RWPE2 (cell line): ENCODE results near the gene DDIT4.
"Not testable (repeated sequence)": the region's sequence is repeated elsewhere in the genome, so short reads cannot be mapped to it uniquely, and the experiment has no call there.

Experiments
- ATAC-seq: fragments of 200-7000 bp; cut with Tn5 transposase; 3 replicates; pipeline ENCODE4 v1.9.1; 2021; ENCODE audit warnings: low read depth
- DNase-seq: peaks from one replicate; pipeline ENCODE4 v3.0.0-alpha.2; 2020; ENCODE audit warnings: low spot score
- H3K27ac ChIP-seq: fragments of 450-650 bp; 2 replicates; pipeline ENCODE4 v1.5.1; 2017; ENCODE audit warnings: mild to moderate bottlenecking; ENCODE audit not compliant: poor library complexity, severe bottlenecking
- H3K27me3 ChIP-seq: fragments of 250-450 bp; sonication (Bioruptor Pico); 2 replicates; pipeline ENCODE4 v1.5.1; 2021; ENCODE audit warnings: mild to moderate bottlenecking, moderate library complexity; ENCODE audit not compliant: insufficient read depth, poor library complexity, severe bottlenecking
- H3K36me3 ChIP-seq: fragments of 250-450 bp; sonication (Bioruptor Pico); 2 replicates; pipeline ENCODE4 v1.5.1; 2020; ENCODE audit warnings: low read depth, mild to moderate bottlenecking, moderate library complexity
- H3K4me1 ChIP-seq: fragments of 250-450 bp; sonication (Bioruptor Pico); 2 replicates; pipeline ENCODE4 v1.5.1; 2021; ENCODE audit warnings: mild to moderate bottlenecking, moderate library complexity; ENCODE audit not compliant: insufficient read depth, poor library complexity, severe bottlenecking
- H3K4me3 ChIP-seq: fragments of 250-450 bp; sonication (Bioruptor Pico); 2 replicates; pipeline ENCODE4 v1.5.1; 2021; ENCODE audit warnings: mild to moderate bottlenecking, moderate library complexity; ENCODE audit not compliant: severe bottlenecking
- H3K9me3 ChIP-seq: fragments of 250-450 bp; sonication (Bioruptor Pico); 2 replicates; pipeline ENCODE4 v1.5.1; 2021; ENCODE audit warnings: mild to moderate bottlenecking, moderate library complexity; ENCODE audit not compliant: severe bottlenecking
- CTCF ChIP-seq: fragments of 450-650 bp; IDR thresholded peaks from one replicate; pipeline ENCODE4 v1.5.1; 2017; ENCODE audit warnings: mild to moderate bottlenecking, moderate library complexity; ENCODE audit not compliant: poor library complexity, severe bottlenecking

DDIT4 gene

GRCh38 chr10:72264536-72264935, 9.2 kb upstream of the DDIT4 start:
- no peak for TF ChIP-seq CTCF

DNA sequence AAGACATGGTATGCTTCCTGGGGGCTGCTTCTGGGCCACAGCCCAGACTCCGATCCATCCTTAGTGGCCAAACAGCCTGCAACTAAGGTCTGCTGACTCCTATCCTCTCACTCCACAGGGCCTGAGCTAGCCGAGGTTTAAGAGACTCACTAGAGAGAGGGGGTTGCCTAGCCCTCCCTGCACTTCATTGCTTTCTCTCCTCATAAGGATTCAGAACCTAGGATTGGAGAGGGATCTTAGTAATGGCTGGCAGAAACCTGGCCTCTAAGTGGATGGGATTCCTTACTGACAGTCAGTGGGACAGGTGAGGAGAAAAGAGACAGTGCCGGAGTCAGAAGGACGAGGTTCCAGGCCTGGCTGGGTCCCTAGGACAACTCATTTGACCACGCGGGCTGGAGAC, 8.2 kb upstream of the DDIT4 start:
- H3K4me3 ChIP-seq, result no peak overlapping the region
- no peak for TF ChIP-seq CTCF
- no peaks in the 10 kb centered on the region for H3K9me3 ChIP-seq
- peaks cover 56% of the 10 kb centered on the region for H3K4me1 ChIP-seq
- H3K27me3 ChIP-seq, result no peaks in the 10 kb centered on the region
- ATAC-seq (no peak), DNase-seq (no peak)
- no peaks in the 10 kb centered on the region for H3K36me3 ChIP-seq
- peak overlapping the region; percentile 99 for H3K27ac ChIP-seq

More at GRCh38 chr10:72264536-72264935, 9.2 kb upstream of the DDIT4 start:
- Histone ChIP-seq H3K36me3 (no peaks in the 10 kb centered on the region), H3K27ac (peak overlapping the region; percentile 99), H3K27me3 (no peaks in the 10 kb centered on the region), H3K9me3 (no peaks in the 10 kb centered on the region), H3K4me3 (no peak overlapping the region), H3K4me1 (peaks cover 61% of the 10 kb centered on the region)
- DNase-seq (no peak), ATAC-seq (no peak)

DNA sequence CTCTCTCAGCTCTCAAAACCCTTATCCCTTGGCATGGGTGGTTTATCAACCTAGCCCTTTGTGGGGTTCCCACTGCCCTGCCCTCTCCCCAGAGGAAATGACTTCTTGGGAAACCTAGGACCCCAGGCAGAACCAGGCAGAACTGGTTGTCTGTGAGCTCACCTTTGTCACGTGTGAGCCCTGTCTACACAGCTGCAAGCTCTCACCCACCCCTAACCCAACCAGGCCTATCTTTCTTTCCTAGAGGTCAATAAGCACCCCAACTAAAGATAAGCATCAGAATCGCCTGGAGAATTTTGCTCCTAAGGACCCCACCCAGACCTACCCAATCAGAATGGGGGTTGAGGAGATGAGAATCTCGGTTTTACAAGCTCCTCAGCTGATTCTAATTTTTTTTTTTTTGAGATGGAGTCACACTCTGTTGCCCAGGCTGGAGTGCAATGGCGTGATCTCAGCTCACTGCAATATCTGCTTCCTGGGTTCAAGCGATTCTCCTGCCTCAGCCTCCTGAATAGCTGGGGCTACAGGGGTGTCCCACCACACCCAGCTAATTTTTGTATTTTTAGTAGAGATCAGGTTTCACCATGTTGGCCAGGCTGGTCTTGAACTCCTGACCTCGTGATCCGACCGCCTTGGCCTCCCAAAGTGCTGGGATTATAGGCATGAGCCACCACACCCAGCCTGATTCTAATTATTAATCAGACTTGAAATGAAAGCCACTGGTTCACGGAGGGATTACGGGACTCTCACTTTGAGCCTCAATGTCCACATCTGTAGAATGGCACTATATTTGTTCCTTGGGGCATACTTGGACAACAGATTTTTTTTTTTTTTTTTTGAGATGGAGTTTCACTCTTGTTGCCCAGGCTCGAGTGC, 7.5 kb upstream of the DDIT4 start:
- no peak for ATAC-seq
- no peaks in the 10 kb centered on the region for H3K9me3 ChIP-seq
- no peaks in the 10 kb centered on the region for H3K27me3 ChIP-seq
- peaks cover 59% of the 10 kb centered on the region for H3K4me1 ChIP-seq
- no peaks in the 10 kb centered on the region for H3K36me3 ChIP-seq
- H3K27ac ChIP-seq, result peak overlapping the region; percentile 99
- no peak overlapping the region for H3K4me3 ChIP-seq
- no peak for DNase-seq
- TF ChIP-seq CTCF, result no peak

DNA sequence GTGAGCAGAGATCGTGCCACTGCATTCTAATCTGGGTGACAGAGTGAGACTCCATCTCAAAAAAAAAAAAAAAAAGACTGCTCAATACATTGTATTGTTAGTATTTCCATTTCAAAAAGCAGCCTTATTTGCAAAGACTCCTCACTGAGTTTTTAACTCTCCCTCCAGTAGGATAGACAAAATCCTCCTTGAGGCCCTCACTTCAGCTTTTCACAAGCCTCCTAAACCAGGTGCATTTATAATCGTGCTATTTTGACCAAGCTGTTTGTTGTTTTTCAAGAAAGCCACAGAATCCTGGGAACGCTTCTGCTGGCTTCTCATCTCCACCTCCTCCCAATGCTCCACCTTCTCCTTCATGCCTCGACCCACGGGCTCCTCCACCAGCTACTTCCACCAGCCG, 6.3 kb upstream of the DDIT4 start:
- no peak for TF ChIP-seq CTCF
- DNase-seq (no peak), ATAC-seq (no peak)
- Histone ChIP-seq H3K27me3 (no peaks in the 10 kb centered on the region), H3K9me3 (no peaks in the 10 kb centered on the region), H3K27ac (peak overlapping the region; percentile 99), H3K36me3 (no peaks in the 10 kb centered on the region), H3K4me1 (peaks cover 57% of the 10 kb centered on the region), H3K4me3 (no peak overlapping the region)

GRCh38 chr10:72267819-72268399, 5.8 kb upstream of the DDIT4 start:
- DNase-seq (no peak), ATAC-seq (no peak)
- H3K4me1 ChIP-seq, result peaks cover 54% of the 10 kb centered on the region
- H3K4me3 ChIP-seq, result no peak overlapping the region
- H3K9me3 ChIP-seq, result no peaks in the 10 kb centered on the region
- H3K27ac ChIP-seq, result peak overlapping the region; percentile 99
- no peaks in the 10 kb centered on the region for H3K27me3 ChIP-seq
- 0 out of 2 replicates have a peak, but pooled peaks cover under 1% of the 10 kb centered on the region for H3K36me3 ChIP-seq
- TF ChIP-seq CTCF, result no peak

GRCh38 chr10:72268475-72269200, 5.1 kb upstream of the DDIT4 start:
- H3K4me3 ChIP-seq, H3K27me3 ChIP-seq, DNase-seq, ATAC-seq, H3K36me3 ChIP-seq, H3K9me3 ChIP-seq: not testable (repeated sequence)
- Histone ChIP-seq H3K4me1 (peaks cover 48% of the 10 kb centered on the region), H3K27ac (peak overlapping the region; percentile 99)
